ENCODE measurements around the gene PDZK1IP1.

DNA sequence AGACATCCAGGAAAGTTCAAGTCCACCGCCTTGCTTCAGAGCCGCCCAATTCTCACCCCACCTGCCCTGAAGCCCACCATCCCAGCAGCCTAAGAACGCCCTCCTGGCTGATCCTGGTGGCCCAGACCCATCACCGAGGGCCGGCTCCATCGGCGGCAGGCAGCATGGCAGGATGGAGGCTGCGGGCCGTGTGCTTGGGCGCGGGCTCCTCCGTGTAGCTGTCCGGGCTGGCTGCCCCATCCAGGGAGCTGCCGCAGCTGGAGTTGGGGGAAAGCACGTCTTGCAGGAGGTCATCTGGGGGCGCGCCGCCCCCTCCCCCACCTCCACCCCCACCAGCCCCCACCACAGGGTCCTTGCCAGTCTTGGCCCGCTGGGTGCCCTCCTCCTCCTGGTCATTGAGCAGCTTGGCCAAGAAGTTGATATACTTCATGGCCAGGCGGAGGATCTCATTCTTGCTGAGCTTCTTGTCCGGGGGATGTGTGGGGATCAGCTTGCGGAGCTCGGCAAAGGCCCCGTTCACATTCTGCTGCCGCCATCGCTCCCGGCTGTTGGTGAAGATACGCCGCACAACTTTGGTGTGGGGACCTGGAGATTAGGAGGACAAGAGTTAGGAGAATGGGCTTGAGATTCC lies 29.9 kb upstream of the PDZK1IP1 start:
- TF ChIP-seq, protein P1, sequence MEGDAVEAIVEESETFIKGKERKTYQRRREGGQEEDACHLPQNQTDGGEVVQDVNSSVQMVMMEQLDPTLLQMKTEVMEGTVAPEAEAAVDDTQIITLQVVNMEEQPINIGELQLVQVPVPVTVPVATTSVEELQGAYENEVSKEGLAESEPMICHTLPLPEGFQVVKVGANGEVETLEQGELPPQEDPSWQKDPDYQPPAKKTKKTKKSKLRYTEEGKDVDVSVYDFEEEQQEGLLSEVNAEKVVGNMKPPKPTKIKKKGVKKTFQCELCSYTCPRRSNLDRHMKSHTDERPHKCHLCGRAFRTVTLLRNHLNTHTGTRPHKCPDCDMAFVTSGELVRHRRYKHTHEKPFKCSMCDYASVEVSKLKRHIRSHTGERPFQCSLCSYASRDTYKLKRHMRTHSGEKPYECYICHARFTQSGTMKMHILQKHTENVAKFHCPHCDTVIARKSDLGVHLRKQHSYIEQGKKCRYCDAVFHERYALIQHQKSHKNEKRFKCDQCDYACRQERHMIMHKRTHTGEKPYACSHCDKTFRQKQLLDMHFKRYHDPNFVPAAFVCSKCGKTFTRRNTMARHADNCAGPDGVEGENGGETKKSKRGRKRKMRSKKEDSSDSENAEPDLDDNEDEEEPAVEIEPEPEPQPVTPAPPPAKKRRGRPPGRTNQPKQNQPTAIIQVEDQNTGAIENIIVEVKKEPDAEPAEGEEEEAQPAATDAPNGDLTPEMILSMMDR (IDR thresholded peaks at IDR 0.05) = no peak
- TF ChIP-seq POLR2A (IDR thresholded peaks at IDR 0.05) = no peak
